AG04450 (cell line): ENCODE measurements around the gene GCNT1. TPM values are rescaled to one million over a fixed set of nuclear protein-coding genes. Genes with fewer than 3 reads are reported as not detected.
"Not testable (repeated sequence)": the region's sequence is repeated elsewhere in the genome, so short reads cannot be mapped to it uniquely, and the experiment has no call there.

Experiments
- CTCF ChIA-PET: fragments of 300-600, 350-600 bp; formaldehyde crosslinking; extraction: SDS; loops from one replicate; lab custom pipeline; 2022; ENCODE audit warnings: antibody characterized with exemption, inconsistent platforms; lab: Charles Lee
- POLR2A ChIA-PET: fragments of 350-600 bp; formaldehyde crosslinking; extraction: SDS; loops from one replicate; lab custom pipeline; 2021; ENCODE audit warnings: antibody characterized with exemption, inconsistent platforms; lab: Yijun Ruan, JAX
- DNase-seq: peaks from one replicate; pipeline ENCODE4 v3.0.0-alpha.2; 2011; ENCODE audit warnings: low read depth, low spot score
- H3K27ac ChIP-seq: one replicate; pipeline ENCODE4 v1.5.1; 2012; ENCODE audit warnings: low read depth, low read length, control low read depth
- H3K27me3 ChIP-seq: one replicate; pipeline ENCODE4 v1.6.0; 2012; ENCODE audit warnings: low read length; ENCODE audit not compliant: control insufficient read depth, insufficient read depth
- H3K4me3 ChIP-seq: 2 replicates; pipeline ENCODE4 v1.5.1; 2011; ENCODE audit warnings: mild to moderate bottlenecking, low read depth, low read length, control low read depth
- H3K9me3 ChIP-seq: 2 replicates; pipeline ENCODE4 v1.5.1; 2012; ENCODE audit warnings: low read length; ENCODE audit not compliant: control insufficient read depth, insufficient read depth
- CTCF ChIP-seq: IDR thresholded peaks from 2 replicates; pipeline ENCODE4 v1.5.1; 2011; ENCODE audit warnings: low read depth, low read length, control low read depth, inconsistent platforms
- polyA plus RNA-seq: library from polyadenylated mRNA; depleted of rRNA; stranded (reverse); fragments of >200 nt; gene quantifications from 2 replicates; pipeline ENCODE4 v1.2.3, GENCODE V29; 2011

The GCNT1 gene
- polyA plus RNA-seq, 1 experiment: 6.9 TPM

- DNase-seq: no peak
- TF ChIP-seq CTCF: no peak
- Histone ChIP-seq H3K27ac (no peak overlapping the region), H3K27me3 (no peaks in the 10 kb centered on the region), H3K9me3 (no peaks in the 10 kb centered on the region), H3K4me3 (no peak overlapping the region)
- ChIA-PET CTCF (no interaction called here), POLR2A (no interaction called here)
Measured at GRCh38 chr9:76516350-76516749, 57.4 kb downstream of the GCNT1 start.

GRCh38 chr9:76516871-76517270 is 57.9 kb downstream of the GCNT1 start:
- POLR2A ChIA-PET: no interaction called here
- H3K27ac ChIP-seq: no peak overlapping the region
- DNase-seq: no peak
- H3K27me3 ChIP-seq: no peaks in the 10 kb centered on the region
- CTCF ChIA-PET: no interaction called here
- TF ChIP-seq CTCF: no peak
- no peak overlapping the region for H3K4me3 ChIP-seq
- no peaks in the 10 kb centered on the region for H3K9me3 ChIP-seq

GRCh38 chr9:76519075-76519835 is 60.3 kb downstream of the GCNT1 start:
- DNase-seq: no peak
- no peaks in the 10 kb centered on the region; the same call in 1 of the 2 replicates for H3K9me3 ChIP-seq
- H3K27me3 ChIP-seq: no peaks in the 10 kb centered on the region
- no peak for TF ChIP-seq CTCF
- ChIA-PET POLR2A (no interaction called here), CTCF (no interaction called here)
- no peak overlapping the region for H3K4me3 ChIP-seq
- H3K27ac ChIP-seq: no peak overlapping the region

- TF ChIP-seq CTCF: no peak
- ChIA-PET CTCF (no interaction called here), POLR2A (no interaction called here)
- H3K27me3 ChIP-seq: no peaks in the 10 kb centered on the region
- H3K4me3 ChIP-seq: no peak overlapping the region
- no peaks in the 10 kb centered on the region; the same call in 1 of the 2 replicates for H3K9me3 ChIP-seq
- no peak overlapping the region for H3K27ac ChIP-seq
- DNase-seq: no peak
Measured at GRCh38 chr9:76521244-76521681, 62.3 kb downstream of the GCNT1 start.

GRCh38 chr9:76521906-76522305 is 62.9 kb downstream of the GCNT1 start:
- Histone ChIP-seq H3K4me3 (no peak overlapping the region), H3K27me3 (no peaks in the 10 kb centered on the region), H3K27ac (no peak overlapping the region), H3K9me3 (no peaks in the 10 kb centered on the region; the same call in 1 of the 2 replicates)
- ChIA-PET CTCF (no interaction called here), POLR2A (no interaction called here)
- no peak for DNase-seq
- no peak for TF ChIP-seq CTCF

GRCh38 chr9:76523617-76524200 is 64.7 kb downstream of the GCNT1 start:
- CTCF ChIA-PET, H3K27ac ChIP-seq, DNase-seq, H3K4me3 ChIP-seq, H3K9me3 ChIP-seq, H3K27me3 ChIP-seq, POLR2A ChIA-PET: not testable (repeated sequence)
